Measurements from ENCODE around the gene DYRK1A.

GRCh38 chr21:37537391-37537996 lies 170.9 kb downstream of the DYRK1A start:
- TF ChIP-seq CTCF (optimal IDR thresholded peaks at IDR 0.05 in 1 of 3, IDR thresholded peaks at IDR 0.05 in 1 of 3, conservative IDR thresholded peaks at IDR 0.05 in 1 of 3; ENCODE audit: extremely low read depth in 1 of 3, insufficient read depth in 2 of 3, low read length in 3 of 3) (no peak), EZH2 (IDR thresholded peaks at IDR 0.05; ENCODE audit: low read length) (no peak)
